Renal cortical epithelial cell (primary cell): ENCODE measurements around the gene CRYBB3. TPM values are rescaled to one million over a fixed set of nuclear protein-coding genes. Genes with fewer than 3 reads are reported as not detected.

Experiments used
- total RNA-seq: library from RNA; depleted of rRNA; stranded (reverse); fragments of >200 nt; gene quantifications from 2 replicates; pipeline ENCODE4 v1.2.3, GENCODE V29; 2014

Gene CRYBB3
- total RNA-seq, 1 donor from 2014 or later = not detected

Other genes starting within 250 kb of the CRYBB3 start
- gene KIAA1671, start 247.1 kb upstream of the CRYBB3 start, total RNA-seq = 15.5 and 31.1 TPM in 2 replicates
- gene CRYBB2, start 19.8 kb downstream of the CRYBB3 start, total RNA-seq = 1.2 TPM in 1 of 2 replicates, not detected in the other